ENCODE results near the gene HHAT. TPM values are rescaled to one million over a fixed set of nuclear protein-coding genes. Genes with fewer than 3 reads are reported as not detected.
"Not testable (repeated sequence)": the region's sequence is repeated elsewhere in the genome, so short reads cannot be mapped to it uniquely, and the experiment has no call there.

Gene HHAT
- total RNA-seq, 4 donors from 2014 or later: 0.31 to 0.33 (median 0.33) TPM; not detected in 1

GRCh38 chr1:210654176-210654981, 325.7 kb downstream of the HHAT start:
- in situ Hi-C loops (cut with MboI; ENCODE audit: low sequenced_read_pairs in 4 of 4) (no loop called here), intact Hi-C loops (cut with DNase I; ENCODE audit: low total_unique reads) (no loop called here)
- ATAC-seq (no peak), DNase-seq (no peak)
- no peak overlapping the region for H3K27ac ChIP-seq
- no peak overlapping the region for H3K4me3 ChIP-seq
- H3K4me1 ChIP-seq: no peaks in the 10 kb centered on the region
- no peaks in the 10 kb centered on the region for H3K27me3 ChIP-seq
- TF ChIP-seq, protein P1, sequence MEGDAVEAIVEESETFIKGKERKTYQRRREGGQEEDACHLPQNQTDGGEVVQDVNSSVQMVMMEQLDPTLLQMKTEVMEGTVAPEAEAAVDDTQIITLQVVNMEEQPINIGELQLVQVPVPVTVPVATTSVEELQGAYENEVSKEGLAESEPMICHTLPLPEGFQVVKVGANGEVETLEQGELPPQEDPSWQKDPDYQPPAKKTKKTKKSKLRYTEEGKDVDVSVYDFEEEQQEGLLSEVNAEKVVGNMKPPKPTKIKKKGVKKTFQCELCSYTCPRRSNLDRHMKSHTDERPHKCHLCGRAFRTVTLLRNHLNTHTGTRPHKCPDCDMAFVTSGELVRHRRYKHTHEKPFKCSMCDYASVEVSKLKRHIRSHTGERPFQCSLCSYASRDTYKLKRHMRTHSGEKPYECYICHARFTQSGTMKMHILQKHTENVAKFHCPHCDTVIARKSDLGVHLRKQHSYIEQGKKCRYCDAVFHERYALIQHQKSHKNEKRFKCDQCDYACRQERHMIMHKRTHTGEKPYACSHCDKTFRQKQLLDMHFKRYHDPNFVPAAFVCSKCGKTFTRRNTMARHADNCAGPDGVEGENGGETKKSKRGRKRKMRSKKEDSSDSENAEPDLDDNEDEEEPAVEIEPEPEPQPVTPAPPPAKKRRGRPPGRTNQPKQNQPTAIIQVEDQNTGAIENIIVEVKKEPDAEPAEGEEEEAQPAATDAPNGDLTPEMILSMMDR (IDR thresholded peaks at IDR 0.05 in 4 of 5, conservative IDR thresholded peaks at IDR 0.05 in 1 of 5): no peak
- no peak for TF ChIP-seq POLR2A (IDR thresholded peaks at IDR 0.05)
- no peaks in the 10 kb centered on the region for H3K9me3 ChIP-seq
- no peaks in the 10 kb centered on the region for H3K36me3 ChIP-seq

DNA sequence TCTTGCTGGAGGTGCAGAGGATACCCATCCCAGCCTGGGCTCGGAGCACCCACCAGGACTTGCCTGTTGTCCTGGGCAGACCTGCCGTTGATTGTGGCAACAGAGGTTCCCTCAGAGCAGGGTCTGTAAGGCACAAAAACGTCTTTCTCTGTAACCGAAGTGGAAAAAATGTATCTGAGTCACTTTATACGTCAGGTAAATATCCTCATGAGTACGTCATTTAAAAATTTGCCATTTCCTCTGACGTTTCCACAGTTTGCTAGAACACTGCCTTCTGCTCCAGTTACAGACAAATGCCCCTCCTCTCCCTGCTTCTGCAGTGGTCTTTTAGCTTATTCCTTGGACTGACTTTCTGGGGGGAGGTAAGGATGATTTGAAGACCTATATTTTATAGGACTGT, 326.8 kb downstream of the HHAT start:
- H3K27ac ChIP-seq: no peak overlapping the region
- TF ChIP-seq, protein P1 (IDR thresholded peaks at IDR 0.05 in 4 of 5, conservative IDR thresholded peaks at IDR 0.05 in 1 of 5): no peak
- no peak for TF ChIP-seq POLR2A (IDR thresholded peaks at IDR 0.05)
- H3K9me3 ChIP-seq: no peaks in the 10 kb centered on the region
- in situ Hi-C loops (cut with MboI; ENCODE audit: low sequenced_read_pairs in 4 of 4) (no loop called here), intact Hi-C loops (cut with DNase I; ENCODE audit: low total_unique reads) (no loop called here)
- H3K36me3 ChIP-seq: no peaks in the 10 kb centered on the region
- H3K4me1 ChIP-seq: no peaks in the 10 kb centered on the region
- DNase-seq: no peak
- H3K27me3 ChIP-seq: no peaks in the 10 kb centered on the region
- H3K4me3 ChIP-seq: no peak overlapping the region
- no peak for ATAC-seq

DNA sequence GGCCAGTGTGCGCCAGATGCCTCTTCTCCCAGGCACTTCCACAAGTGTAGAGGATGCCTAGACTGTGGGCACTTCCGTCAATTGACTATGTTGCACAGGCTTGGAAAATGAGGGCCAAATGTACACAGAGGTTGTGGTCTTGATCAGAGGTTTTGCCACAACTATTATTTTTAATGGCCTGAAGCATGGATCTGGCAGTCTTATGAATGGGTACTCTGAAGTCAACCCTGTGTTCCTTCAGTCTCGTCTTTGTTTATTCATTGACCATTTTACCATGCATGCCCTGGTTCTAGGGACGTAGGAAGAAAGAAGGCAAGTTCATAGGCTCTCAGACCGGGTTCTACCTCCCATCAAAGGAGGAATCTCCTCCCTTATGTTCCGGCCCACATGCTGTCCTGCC, 329.1 kb downstream of the HHAT start:
- H3K9me3 ChIP-seq: no peaks in the 10 kb centered on the region
- no peaks in the 10 kb centered on the region for H3K36me3 ChIP-seq
- TF ChIP-seq POLR2A (IDR thresholded peaks at IDR 0.05): no peak
- TF ChIP-seq, protein P1 (IDR thresholded peaks at IDR 0.05 in 4 of 5, conservative IDR thresholded peaks at IDR 0.05 in 1 of 5): no peak
- no peak overlapping the region for H3K27ac ChIP-seq
- intact Hi-C loops (cut with DNase I; ENCODE audit: low total_unique reads) (no loop called here), in situ Hi-C loops (cut with MboI; ENCODE audit: low sequenced_read_pairs in 4 of 4) (no loop called here)
- no peak for DNase-seq
- H3K27me3 ChIP-seq: no peaks in the 10 kb centered on the region
- no peaks in the 10 kb centered on the region for H3K4me1 ChIP-seq
- H3K4me3 ChIP-seq: no peak overlapping the region
- ATAC-seq: no peak

- H3K4me3 ChIP-seq; H3K9me3 ChIP-seq; intact Hi-C loops (cut with DNase I; ENCODE audit: low total_unique reads); H3K4me1 ChIP-seq; H3K27me3 ChIP-seq; ATAC-seq; in situ Hi-C loops (cut with MboI; ENCODE audit: low sequenced_read_pairs in 4 of 4); H3K27ac ChIP-seq; H3K36me3 ChIP-seq; DNase-seq: not testable (repeated sequence)
These were observed 332.8 kb downstream of the HHAT start for GRCh38 chr1:210661520-210661919.

GRCh38 chr1:210662291-210663050, 333.8 kb downstream of the HHAT start:
- Histone ChIP-seq H3K4me1 (no peaks in the 10 kb centered on the region), H3K9me3 (no peaks in the 10 kb centered on the region), H3K27me3 (no peaks in the 10 kb centered on the region), H3K4me3 (no peak overlapping the region), H3K36me3 (no peaks in the 10 kb centered on the region), H3K27ac (no peak overlapping the region)
- intact Hi-C loops (cut with DNase I; ENCODE audit: low total_unique reads): no loop called here
- TF ChIP-seq, protein P1 (IDR thresholded peaks at IDR 0.05 in 4 of 5, conservative IDR thresholded peaks at IDR 0.05 in 1 of 5): no peak
- TF ChIP-seq POLR2A (IDR thresholded peaks at IDR 0.05): no peak
- in situ Hi-C loops (cut with MboI; ENCODE audit: low sequenced_read_pairs in 4 of 4): no loop called here
- no peak for DNase-seq
- no peak for ATAC-seq

All from gastrocnemius medialis (tissue), 4 donors.